ENCODE results near the gene HDAC9.

HDAC9 gene

DNA sequence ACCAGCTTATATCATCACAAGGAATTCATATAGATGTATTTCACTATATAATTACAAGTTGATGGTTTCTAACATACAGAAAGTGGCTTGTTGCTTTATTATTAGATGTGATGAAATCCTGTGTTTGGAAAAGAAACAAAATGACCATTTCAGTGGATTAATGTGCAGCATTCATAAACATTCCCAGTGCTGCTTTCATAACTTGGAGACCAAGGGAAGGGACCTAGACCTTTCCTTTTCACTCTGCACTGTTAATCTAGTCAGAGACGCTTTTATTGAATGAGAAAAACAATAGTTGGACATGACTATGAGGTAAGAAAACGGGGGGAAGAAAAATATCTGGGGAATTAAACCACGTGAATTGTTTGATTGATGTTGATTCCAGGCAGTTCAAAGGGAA, 160.0 kb downstream of the HDAC9 start:
- H2AFZ ChIP-seq (ENCODE audit: low read depth), result no peak overlapping the region
- TF ChIP-seq, protein P1, sequence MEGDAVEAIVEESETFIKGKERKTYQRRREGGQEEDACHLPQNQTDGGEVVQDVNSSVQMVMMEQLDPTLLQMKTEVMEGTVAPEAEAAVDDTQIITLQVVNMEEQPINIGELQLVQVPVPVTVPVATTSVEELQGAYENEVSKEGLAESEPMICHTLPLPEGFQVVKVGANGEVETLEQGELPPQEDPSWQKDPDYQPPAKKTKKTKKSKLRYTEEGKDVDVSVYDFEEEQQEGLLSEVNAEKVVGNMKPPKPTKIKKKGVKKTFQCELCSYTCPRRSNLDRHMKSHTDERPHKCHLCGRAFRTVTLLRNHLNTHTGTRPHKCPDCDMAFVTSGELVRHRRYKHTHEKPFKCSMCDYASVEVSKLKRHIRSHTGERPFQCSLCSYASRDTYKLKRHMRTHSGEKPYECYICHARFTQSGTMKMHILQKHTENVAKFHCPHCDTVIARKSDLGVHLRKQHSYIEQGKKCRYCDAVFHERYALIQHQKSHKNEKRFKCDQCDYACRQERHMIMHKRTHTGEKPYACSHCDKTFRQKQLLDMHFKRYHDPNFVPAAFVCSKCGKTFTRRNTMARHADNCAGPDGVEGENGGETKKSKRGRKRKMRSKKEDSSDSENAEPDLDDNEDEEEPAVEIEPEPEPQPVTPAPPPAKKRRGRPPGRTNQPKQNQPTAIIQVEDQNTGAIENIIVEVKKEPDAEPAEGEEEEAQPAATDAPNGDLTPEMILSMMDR (conservative IDR thresholded peaks at IDR 0.05; ENCODE audit: low read depth, low read length), result no peak
- H3K9ac ChIP-seq, result no peak overlapping the region
- no peaks in the 10 kb centered on the region for H3K27me3 ChIP-seq (ENCODE audit: insufficient read depth, low read depth)
- H3K4me2 ChIP-seq, result no peak overlapping the region
- H4K20me1 ChIP-seq (ENCODE audit: insufficient read depth), result no peaks in the 10 kb centered on the region
- H3K79me2 ChIP-seq (ENCODE audit: insufficient read depth, low read depth), result no peaks in the 10 kb centered on the region
- no peaks in the 10 kb centered on the region for H3K36me3 ChIP-seq (ENCODE audit: insufficient read depth)
- no peak overlapping the region for H3K27ac ChIP-seq
- no peaks in the 10 kb centered on the region for H3K4me1 ChIP-seq (ENCODE audit: low read depth, poor library complexity, severe bottlenecking)
- H3K4me3 ChIP-seq (IDR thresholded peaks at IDR 0.05; ENCODE audit: insufficient read depth, low read depth, low read length), result no peak overlapping the region

DNA sequence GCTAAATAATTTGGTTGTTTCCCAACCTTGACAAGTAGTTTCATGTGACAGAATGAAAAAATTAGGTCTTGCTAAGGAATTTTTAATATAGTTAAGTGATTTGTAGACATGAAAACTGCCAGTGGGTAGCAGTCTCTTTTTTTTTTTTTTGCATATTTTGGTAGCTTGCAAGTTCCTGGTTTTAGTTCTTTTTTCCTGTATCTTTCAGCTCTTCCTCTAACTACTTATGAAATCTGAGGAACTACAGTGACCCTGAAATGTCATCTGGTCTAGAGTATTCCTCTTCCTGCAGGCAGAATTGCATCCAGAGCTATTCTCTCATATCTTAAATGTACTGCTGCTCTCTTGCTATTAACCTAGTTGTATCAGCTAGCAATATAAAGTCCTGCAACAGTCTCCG, 160.4 kb downstream of the HDAC9 start:
- Histone ChIP-seq H4K20me1 (ENCODE audit: insufficient read depth) (no peaks in the 10 kb centered on the region), H3K27me3 (ENCODE audit: insufficient read depth, low read depth) (no peaks in the 10 kb centered on the region), H3K79me2 (ENCODE audit: insufficient read depth, low read depth) (no peaks in the 10 kb centered on the region), H3K4me1 (ENCODE audit: low read depth, poor library complexity, severe bottlenecking) (no peaks in the 10 kb centered on the region), H3K36me3 (ENCODE audit: insufficient read depth) (no peaks in the 10 kb centered on the region), H3K27ac (no peak overlapping the region), H3K9ac (no peak overlapping the region), H3K4me3 (IDR thresholded peaks at IDR 0.05; ENCODE audit: insufficient read depth, low read depth, low read length) (no peak overlapping the region), H3K4me2 (no peak overlapping the region), H2AFZ (ENCODE audit: low read depth) (no peak overlapping the region)
- TF ChIP-seq, protein P1 (conservative IDR thresholded peaks at IDR 0.05; ENCODE audit: low read depth, low read length), result no peak

DNA sequence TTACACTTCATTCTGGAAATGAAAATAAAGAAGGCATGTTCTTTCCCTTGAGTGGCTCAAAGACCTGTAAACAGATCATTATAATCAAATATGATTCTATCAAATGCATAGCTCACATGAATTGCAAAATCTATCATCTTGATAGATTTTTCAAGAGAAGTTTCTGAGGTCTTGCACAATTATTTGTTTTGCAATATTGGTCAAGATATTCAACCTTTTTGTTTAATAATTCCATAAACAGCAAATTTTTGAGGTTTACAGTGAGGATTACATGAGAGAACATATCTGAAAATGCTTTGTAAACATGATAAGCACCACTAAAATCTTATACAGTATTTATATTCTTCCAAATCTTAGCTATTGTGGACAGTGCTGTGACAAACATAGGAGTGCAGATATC, 160.8 kb downstream of the HDAC9 start:
- TF ChIP-seq, protein P1 (conservative IDR thresholded peaks at IDR 0.05; ENCODE audit: low read depth, low read length), result no peak
- H3K4me2 ChIP-seq, result no peak overlapping the region
- H3K36me3 ChIP-seq (ENCODE audit: insufficient read depth), result no peaks in the 10 kb centered on the region
- H3K27ac ChIP-seq, result no peak overlapping the region
- H4K20me1 ChIP-seq (ENCODE audit: insufficient read depth), result no peaks in the 10 kb centered on the region
- no peaks in the 10 kb centered on the region for H3K27me3 ChIP-seq (ENCODE audit: insufficient read depth, low read depth)
- no peak overlapping the region for H2AFZ ChIP-seq (ENCODE audit: low read depth)
- H3K79me2 ChIP-seq (ENCODE audit: insufficient read depth, low read depth), result no peaks in the 10 kb centered on the region
- no peak overlapping the region for H3K9ac ChIP-seq
- H3K4me3 ChIP-seq (IDR thresholded peaks at IDR 0.05; ENCODE audit: insufficient read depth, low read depth, low read length), result no peak overlapping the region
- no peaks in the 10 kb centered on the region for H3K4me1 ChIP-seq (ENCODE audit: low read depth, poor library complexity, severe bottlenecking)

DNA sequence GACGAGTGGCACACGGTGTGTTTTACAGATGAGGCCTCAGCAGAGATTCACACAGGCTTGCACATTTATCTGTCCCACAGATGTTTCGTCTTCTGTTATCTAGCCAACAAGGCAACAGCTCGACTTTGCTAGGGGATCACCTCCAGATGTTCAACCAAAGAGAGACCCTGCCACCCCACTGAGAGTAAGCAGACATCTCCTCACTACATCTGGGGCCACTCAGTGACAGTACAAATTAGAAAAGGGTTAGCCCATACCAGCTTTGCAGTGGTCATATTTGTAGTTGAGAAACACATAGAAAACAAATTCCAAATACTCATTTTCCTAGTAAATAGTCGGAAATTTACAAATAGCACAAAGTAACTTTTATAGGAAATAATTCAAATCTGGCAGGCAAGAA, 164.2 kb downstream of the HDAC9 start:
- H3K4me2 ChIP-seq, result no peak overlapping the region

More for the DNA sequence above, 164.2 kb downstream of the HDAC9 start:
- no peak overlapping the region for H3K27ac ChIP-seq
- H3K4me1 ChIP-seq (ENCODE audit: low read depth, poor library complexity, severe bottlenecking), result no peaks in the 10 kb centered on the region
- no peaks in the 10 kb centered on the region for H4K20me1 ChIP-seq (ENCODE audit: insufficient read depth)
- no peaks in the 10 kb centered on the region for H3K36me3 ChIP-seq (ENCODE audit: insufficient read depth)
- H3K9ac ChIP-seq, result no peak overlapping the region
- TF ChIP-seq, protein P1 (conservative IDR thresholded peaks at IDR 0.05; ENCODE audit: low read depth, low read length), result no peak
- H2AFZ ChIP-seq (ENCODE audit: low read depth), result no peak overlapping the region
- no peak overlapping the region for H3K4me3 ChIP-seq (IDR thresholded peaks at IDR 0.05; ENCODE audit: insufficient read depth, low read depth, low read length)
- H3K79me2 ChIP-seq (ENCODE audit: insufficient read depth, low read depth), result no peaks in the 10 kb centered on the region
- H3K27me3 ChIP-seq (ENCODE audit: insufficient read depth, low read depth), result no peaks in the 10 kb centered on the region
